HG02678 (cell line): ENCODE measurements around the gene FXYD5.
"Not testable (repeated sequence)": the region's sequence is repeated elsewhere in the genome, so short reads cannot be mapped to it uniquely, and the experiment has no call there.

Experiments used
- ATAC-seq: cut with Tn5 transposase; IDR thresholded peaks from one replicate; pipeline ENCODE4 v1.9.1; 2021; ENCODE audit warnings: mild to moderate bottlenecking, moderate library complexity; ENCODE audit not compliant: unreplicated experiment

Gene FXYD5

GRCh38 chr19:35136977-35137702 lies 17.4 kb upstream of the FXYD5 start:
- ATAC-seq: no peak

DNA sequence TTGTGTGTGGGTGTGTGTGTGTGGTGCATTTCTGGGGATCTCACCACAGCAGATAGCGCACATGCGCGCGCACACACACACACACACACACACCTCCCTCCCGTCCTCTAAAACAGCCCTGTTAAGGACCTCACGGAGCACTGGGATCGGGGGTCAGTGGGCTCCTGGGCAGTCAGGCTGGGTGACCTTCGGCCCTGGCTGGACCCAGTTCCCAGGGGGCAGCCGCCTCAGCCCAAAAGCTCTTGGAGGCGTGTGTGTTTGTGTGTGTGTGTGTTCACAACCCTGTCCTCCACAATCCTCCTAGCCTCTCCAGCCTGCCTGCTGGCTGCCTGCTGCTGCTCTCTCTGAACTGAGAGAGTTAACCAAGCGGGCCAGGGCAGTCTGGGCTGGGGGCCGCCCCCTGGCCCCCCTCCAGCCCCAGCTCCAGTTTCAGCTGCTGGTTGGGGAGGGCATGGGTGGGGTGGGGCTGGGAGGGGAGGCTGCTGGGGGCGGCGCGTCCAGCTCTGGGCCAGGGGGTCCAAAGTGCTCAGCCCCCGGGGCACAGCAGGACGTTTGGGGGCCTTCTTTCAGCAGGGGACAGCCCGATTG lies 16.1 kb upstream of the FXYD5 start, which contains the start of gene FXYD1:
Gene FXYD1 (plus strand): TSS at position 520 of the 588 bp plus-strand sequence. CDS start 1,256 bp downstream, outside the sequence.
- ATAC-seq: no peak

GRCh38 chr19:35140207-35140961 lies 14.2 kb upstream of the FXYD5 start:
- ATAC-seq: no peak

GRCh38 chr19:35140962-35141836 lies 13.3 kb upstream of the FXYD5 start:
- peak; percentile 61 for ATAC-seq

GRCh38 chr19:35141837-35142605 lies 12.5 kb upstream of the FXYD5 start:
- no peak for ATAC-seq

DNA sequence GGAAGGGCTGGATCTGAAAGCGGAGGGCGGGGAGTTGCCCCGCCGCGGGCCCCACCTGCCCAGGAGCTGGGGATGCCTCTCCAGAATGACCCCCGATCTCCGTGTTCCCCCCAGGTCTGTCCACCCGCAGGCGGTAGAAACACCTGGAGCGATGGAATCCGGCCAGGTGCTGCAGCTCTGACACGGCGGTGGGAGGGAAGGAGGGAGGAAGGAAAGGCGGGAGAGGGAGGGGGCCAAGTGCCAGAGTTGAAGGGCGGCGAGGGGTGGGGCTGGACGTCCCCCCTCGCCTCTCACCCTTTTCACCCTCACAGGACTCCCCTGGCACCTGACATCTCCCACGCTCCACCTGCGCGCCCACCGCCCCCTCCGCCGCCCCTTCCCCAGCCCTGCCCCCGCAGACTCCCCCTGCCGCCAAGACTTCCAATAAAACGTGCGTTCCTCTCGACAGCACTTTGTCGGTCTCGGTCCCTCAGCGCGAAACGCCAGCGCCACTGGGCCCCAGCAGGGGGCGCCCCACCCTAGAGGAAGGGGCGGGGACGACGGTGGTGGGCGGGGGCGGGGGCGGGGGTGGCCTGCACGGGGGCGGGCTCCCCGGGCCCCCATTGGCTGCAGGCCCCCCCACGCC lies 11.8 kb upstream of the FXYD5 start:
- ATAC-seq: no peak

DNA sequence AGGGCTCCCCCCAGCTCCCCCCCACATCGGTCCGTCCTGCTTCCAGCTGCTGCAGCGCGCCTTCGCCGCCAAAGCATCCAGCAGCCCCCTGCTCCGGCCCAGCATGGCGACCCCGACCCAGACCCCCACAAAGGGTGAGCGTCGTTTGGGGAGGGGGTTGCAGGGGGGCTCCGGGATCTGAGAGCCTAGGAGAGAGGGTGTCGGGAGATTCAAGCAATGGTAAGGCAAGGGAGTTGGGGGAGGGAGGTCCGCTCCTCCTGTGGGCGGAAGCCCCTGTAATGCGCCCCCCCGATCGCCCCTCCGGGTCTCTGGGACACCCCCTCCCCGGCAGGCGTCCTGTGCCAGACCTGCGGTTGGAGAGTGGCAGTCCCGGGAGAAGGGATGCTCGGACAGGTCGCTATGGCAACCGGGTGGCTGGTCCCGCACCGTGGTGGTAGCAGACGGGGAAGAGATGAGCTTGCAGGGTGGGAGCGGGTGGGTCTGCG lies 11.3 kb upstream of the FXYD5 start, which contains the start of gene FXYD7:
Gene FXYD7 (plus strand): TSS at position 25 of the 485 bp plus-strand sequence. CDS start 79 bp downstream, at position 104.
- ATAC-seq: no peak

GRCh38 chr19:35143818-35144217 lies 10.7 kb upstream of the FXYD5 start:
- no peak for ATAC-seq

- ATAC-seq: no peak
Measured at GRCh38 chr19:35144259-35144599, 10.3 kb upstream of the FXYD5 start.

DNA sequence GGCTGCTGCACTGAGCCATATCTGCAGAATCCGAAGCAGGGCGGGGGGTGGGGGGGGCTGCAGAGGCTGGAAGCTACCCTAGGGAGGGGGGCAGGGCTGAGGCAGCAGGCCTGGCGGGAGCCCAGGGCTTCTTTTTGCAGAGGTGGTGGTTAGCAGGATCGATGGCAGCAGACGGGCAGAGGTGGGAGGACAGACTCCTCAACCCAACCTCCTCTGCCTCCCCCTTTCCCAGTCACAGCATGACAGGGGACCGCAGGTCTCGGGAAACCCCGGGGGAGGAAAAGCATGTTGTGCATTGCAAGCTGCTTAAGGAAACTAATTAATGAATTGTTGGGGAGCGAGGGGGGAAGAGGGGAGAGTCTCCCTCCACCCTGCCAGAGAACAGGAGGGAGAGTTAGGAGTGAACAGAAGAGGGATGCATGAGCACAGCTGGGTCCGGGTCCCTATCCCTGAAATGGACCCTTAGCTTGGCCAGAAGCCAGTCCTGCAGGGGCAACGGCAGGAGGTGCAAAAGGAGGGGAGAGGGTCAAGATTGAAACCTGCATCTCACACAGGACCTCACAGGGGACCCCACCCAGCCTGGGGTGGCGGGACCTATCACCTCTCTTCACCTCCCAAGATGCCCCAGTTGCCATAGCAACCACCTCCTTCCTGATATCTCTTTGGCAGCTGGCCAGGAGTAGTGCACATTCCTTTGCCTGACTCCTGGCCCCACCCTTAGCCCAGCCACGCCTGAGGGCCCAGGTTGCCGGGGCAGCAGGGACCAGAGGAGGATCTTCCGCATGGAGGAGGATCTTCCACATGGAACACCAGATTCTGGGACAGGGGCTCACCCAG lies 9.7 kb upstream of the FXYD5 start:
- no peak for ATAC-seq

DNA sequence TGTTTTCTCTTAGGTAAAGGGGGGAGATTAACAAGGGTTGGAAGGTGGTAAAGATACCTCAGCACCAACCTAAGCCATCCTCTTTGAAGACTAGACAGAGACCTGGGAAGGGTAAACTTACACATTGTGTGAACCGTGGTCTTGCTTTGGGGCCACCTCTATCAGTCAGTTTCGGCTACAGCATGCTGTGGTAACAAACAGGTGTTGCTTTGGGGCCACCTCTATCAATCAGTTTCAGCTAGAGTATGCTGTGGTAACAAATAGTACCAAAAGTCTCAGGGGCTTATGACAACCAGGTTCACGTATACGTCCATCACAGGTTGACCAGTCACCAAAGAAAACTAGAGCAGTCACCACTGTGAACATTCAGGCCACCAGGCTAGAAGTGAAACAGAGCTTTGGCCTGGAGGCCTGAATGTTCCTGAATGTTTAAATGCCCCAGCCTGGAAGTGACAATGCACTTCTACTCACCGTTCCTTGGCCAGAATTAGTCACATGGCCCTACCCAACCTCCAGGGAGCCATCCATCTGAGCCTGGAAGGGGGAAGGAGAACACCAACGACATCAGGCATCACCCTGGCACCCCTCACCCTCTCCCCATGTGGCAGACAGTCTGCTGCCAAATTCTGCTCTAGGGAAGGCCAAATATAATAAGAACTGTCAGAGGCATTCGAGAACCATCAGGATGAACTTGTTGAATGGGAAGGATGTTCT lies 7.6 kb upstream of the FXYD5 start:
- ATAC-seq: no peak

- no peak for ATAC-seq
Measured at GRCh38 chr19:35149463-35149862, 5.1 kb upstream of the FXYD5 start.

DNA sequence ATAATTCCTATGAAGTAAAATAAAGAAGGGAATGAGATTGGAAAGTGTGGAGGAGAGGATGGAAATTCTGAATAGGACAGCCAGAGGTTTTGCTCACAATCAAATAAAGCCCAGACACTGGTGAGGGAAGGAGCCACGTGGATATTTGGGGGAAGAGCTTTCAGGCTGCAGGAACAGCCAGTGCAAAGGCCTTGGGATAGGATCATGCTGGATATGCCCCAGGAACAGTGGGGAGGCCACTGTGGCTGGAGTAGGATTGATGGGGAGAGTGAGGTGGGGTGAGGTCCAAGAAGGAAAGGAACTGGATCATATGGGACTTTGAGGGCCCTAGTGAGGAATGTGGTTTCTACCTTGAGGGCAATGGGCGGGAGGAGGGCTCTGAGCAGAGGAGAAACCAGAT lies 4.1 kb upstream of the FXYD5 start:
- ATAC-seq: no peak

DNA sequence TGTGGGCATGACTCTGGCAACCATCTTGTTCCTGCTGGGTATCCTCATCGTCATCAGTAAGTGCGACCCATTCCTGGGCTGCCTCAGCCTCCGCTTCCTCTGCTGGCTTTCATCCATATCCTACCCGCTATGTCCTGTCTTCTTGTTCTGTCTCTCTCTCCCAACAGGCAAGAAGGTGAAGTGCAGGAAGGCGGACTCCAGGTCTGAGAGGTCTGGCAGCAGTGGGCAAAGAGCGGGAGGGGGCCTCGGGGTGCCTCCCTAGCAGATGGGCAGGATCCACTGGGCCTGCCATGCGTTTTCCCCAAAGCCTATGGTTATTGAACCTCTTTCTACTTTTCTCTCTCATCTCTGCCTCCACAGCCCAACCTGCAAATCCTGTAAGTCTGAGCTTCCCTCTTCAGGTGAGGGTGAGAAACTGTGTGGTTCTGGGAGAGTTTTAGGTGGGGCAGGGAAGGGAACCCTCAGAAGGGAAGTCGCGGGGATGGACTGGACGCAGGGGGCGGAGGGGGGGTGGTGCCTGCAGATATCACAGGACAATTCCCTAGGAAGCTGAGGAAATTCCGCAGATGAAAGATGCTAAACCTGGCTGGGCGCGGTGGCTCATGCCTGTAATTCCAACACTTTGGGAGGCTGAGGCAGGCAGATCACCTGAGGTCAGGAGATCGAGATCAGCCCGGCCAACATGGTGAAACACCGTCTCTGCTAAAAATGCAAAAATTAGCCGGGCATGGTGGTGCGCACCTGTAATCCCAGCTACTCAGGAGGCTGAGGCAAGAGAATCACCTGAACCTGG lies 3.1 kb upstream of the FXYD5 start:
- no peak for ATAC-seq

- ATAC-seq: not testable (repeated sequence)
Measured at GRCh38 chr19:35153129-35153522, 1.4 kb upstream of the FXYD5 start.

DNA sequence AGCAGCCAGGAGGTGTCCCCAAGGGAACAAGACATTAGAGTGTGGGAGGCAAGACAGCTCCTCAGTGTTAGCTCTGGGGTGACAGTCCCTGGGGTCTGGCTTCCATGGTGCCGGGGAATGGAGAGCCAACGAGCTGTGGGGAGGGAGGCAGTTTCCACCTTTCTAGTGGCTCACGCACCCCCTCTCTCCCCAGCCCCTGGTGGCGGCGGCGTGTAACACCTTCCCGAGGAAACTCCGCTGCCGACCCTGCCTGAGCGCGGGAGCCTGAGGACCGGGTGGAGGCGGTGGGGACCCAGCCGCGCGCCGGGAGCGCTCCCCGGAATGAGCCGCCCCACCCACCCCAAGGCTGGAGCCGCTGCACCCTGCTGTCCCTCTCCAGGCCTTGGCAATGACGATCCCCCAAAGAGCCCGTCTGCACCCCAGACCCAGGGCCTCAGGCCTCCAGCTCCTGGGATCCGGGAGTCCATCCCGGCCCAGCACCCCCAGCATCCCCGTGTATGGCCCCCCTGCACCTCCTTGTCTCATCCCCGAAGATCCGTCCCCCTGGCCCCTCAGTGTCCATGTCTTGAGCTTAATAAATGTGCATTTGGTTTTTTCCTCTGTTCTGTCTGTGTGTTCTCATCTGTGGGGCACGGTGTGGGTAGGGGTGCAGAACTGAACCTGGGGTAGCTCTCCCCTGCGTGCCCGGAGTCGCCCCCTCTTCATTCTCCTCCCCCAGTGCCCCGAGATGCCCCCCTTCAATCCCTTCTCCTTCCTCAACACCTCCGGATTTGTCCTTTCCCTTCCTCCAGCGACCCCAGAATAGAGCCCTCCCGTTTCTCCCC lies 622 bp upstream of the FXYD5 start:
- ATAC-seq: peak; percentile 56
